Measurements from ENCODE around the gene PRAF2. TPM values are rescaled to one million over a fixed set of nuclear protein-coding genes. Genes with fewer than 3 reads are reported as not detected.

PRAF2 gene
- total and polyA plus RNA-seq, 2 of the 13 experiments (the other 11 are each of a cell fraction or from before 2014, with no cell fraction given): 0.33 to 2.6 TPM

- BruUV-seq (replicated peaks): no TSS peak
- Histone ChIP-seq H3K9ac (ENCODE audit: insufficient read depth, low read depth, low read length) (no peak overlapping the region), H3K27me3 (ENCODE audit: control insufficient read depth in 1 of 2, insufficient read depth in 2 of 2, low read length in 2 of 2) (no peaks in the 10 kb centered on the region), H3K36me3 (replicated peaks in 1 of 2; ENCODE audit: control insufficient read depth in 1 of 2, insufficient read depth in 2 of 2, low read length in 2 of 2) (peaks cover 6 to 24% of the 10 kb centered on the region in 2 experiments; a peak in 4 of 5 replicates), H3K79me2 (ENCODE audit: insufficient read depth, low read length) (no peaks in the 10 kb centered on the region), H2AFZ (ENCODE audit: low read length) (no peak overlapping the region), H3K9me3 (ENCODE audit: low read length) (no peaks in the 10 kb centered on the region), H3K4me1 (ENCODE audit: insufficient read depth, low read length) (0 out of 2 replicates have a peak, but pooled peaks cover under 1% of the 10 kb centered on the region), H3K4me3 (replicated peaks in 1 of 3; ENCODE audit: insufficient read depth in 1 of 3, low read depth in 2 of 3, low read length in 3 of 3) (no peak overlapping the region), H4K20me1 (ENCODE audit: insufficient read depth, low read length) (no peaks in the 10 kb centered on the region), H3K4me2 (ENCODE audit: low read depth, low read length) (no peak overlapping the region), H3K27ac (ENCODE audit: extremely low read length, insufficient read depth, low read length) (no peak overlapping the region)
- in situ Hi-C loops (cut with HindIII; ENCODE audit: extremely low pct_ligation_motif_present, low pct_unique_long_range_greater_than_20kb): no loop called here
- intact Hi-C loops (cut with micrococcal nuclease; ENCODE audit: unreplicated experiment): no loop called here
- FAIRE-seq (no peak), ATAC-seq (no peak), DNase-seq (ENCODE audit: low spot score) (no peak)
- TF ChIP-seq ZNF33B (CRISPR knock-in tag; IDR thresholded peaks at IDR 0.05) (no peak), ZNF333 (CRISPR knock-in tag; IDR thresholded peaks at IDR 0.05; ENCODE audit: borderline replicate concordance) (no peak), ZNF253 (CRISPR knock-in tag; IDR thresholded peaks at IDR 0.05; ENCODE audit: borderline replicate concordance) (no peak), ZSCAN5A (CRISPR knock-in tag; IDR thresholded peaks at IDR 0.05; ENCODE audit: borderline replicate concordance) (no peak), PHF20 (CRISPR knock-in tag; IDR thresholded peaks at IDR 0.05) (no peak), MAX (IDR thresholded peaks at IDR 0.05) (no peak), FOXC1 (CRISPR knock-in tag; IDR thresholded peaks at IDR 0.05; ENCODE audit: borderline replicate concordance) (no peak), PRDM4 (CRISPR knock-in tag; IDR thresholded peaks at IDR 0.05; ENCODE audit: borderline replicate concordance) (no peak)
- CTCF ChIA-PET (ENCODE audit: low intra/inter-chr PET ratio, low total read pairs): no interaction called here
- POLR2A ChIA-PET: no interaction called here
- 94% methylated on average over 8 of the region's 8 CpGs for WGBS (ENCODE audit: low lambda C conversion rate)
Observed at GRCh38 chrX:49116076-49116475, 42.3 kb upstream of the PRAF2 start.
